ENCODE measurements around the gene MAD2L2. TPM values are rescaled to one million over a fixed set of nuclear protein-coding genes. Genes with fewer than 3 reads are reported as not detected.

MAD2L2 gene
- total and polyA plus RNA-seq, 5 donors from 2014 or later, result 28.7 to 75.3 (median 53.7) TPM

- no peaks in the 10 kb centered on the region for H3K9me3 ChIP-seq (ENCODE audit: control insufficient read depth in 2 of 2, low read length in 2 of 2)
- Mint-ChIP-seq H3K4me1 (peaks cover 0 to 49% (median 24%) of the 10 kb centered on the region in 4 donors), H3K27ac (peak overlapping the region in 1 of 3 donors; percentile 25), H3K27me3 (peaks cover 9% of the 10 kb centered on the region), H3K9me3 (no peaks in the 10 kb centered on the region), H3K4me3 (peak overlapping the region; percentile 52 to 83 (median 80)), H3K36me3 (peaks cover 3% of the 10 kb centered on the region)
- H3K36me3 ChIP-seq (ENCODE audit: control insufficient read depth, insufficient read depth, low read length), result peaks cover 9% of the 10 kb centered on the region
- DNase-seq (no peak), ATAC-seq (ENCODE audit: low read depth in 2 of 2) (no peak)
- peaks cover 37% of the 10 kb centered on the region for H3K4me1 ChIP-seq (ENCODE audit: control insufficient read depth, insufficient read depth, low read length, poor library complexity, severe bottlenecking)
- peak overlapping the region; percentile 41 for H3K27ac ChIP-seq (ENCODE audit: insufficient read depth, low read length, poor library complexity, severe bottlenecking)
- no peak overlapping the region for H3K4me3 ChIP-seq (ENCODE audit: low read depth, low read length)
- no peaks in the 10 kb centered on the region for H3K27me3 ChIP-seq (ENCODE audit: control insufficient read depth, insufficient read depth, low read length)
Measured at GRCh38 chr1:11653861-11654136, 27.1 kb downstream of the MAD2L2 start.

GRCh38 chr1:11653101-11653860, 27.7 kb downstream of the MAD2L2 start:
- ATAC-seq (ENCODE audit: low read depth in 2 of 2), result no peak
- Histone ChIP-seq H3K36me3 (ENCODE audit: control insufficient read depth, insufficient read depth, low read length) (peaks cover 8% of the 10 kb centered on the region), H3K4me1 (ENCODE audit: control insufficient read depth, insufficient read depth, low read length, poor library complexity, severe bottlenecking) (peaks cover 37% of the 10 kb centered on the region), H3K9me3 (ENCODE audit: control insufficient read depth in 2 of 2, low read length in 2 of 2) (no peaks in the 10 kb centered on the region), H3K4me3 (ENCODE audit: low read depth, low read length) (no peak overlapping the region), H3K27ac (ENCODE audit: insufficient read depth, low read length, poor library complexity, severe bottlenecking) (peak overlapping the region; percentile 41), H3K27me3 (ENCODE audit: control insufficient read depth, insufficient read depth, low read length) (no peaks in the 10 kb centered on the region)
- no peaks in the 10 kb centered on the region for H3K9me3 Mint-ChIP-seq
- H3K27ac Mint-ChIP-seq, result peak overlapping the region in 1 of 3 donors; percentile 20
- peaks cover 0 to 52% (median 24%) of the 10 kb centered on the region in 4 donors for H3K4me1 Mint-ChIP-seq
- H3K27me3 Mint-ChIP-seq, result peaks cover 9% of the 10 kb centered on the region
- peaks cover 3% of the 10 kb centered on the region for H3K36me3 Mint-ChIP-seq
- DNase-seq, result no peak
- peak overlapping the region; percentile 78 to 92 (median 84) for H3K4me3 Mint-ChIP-seq

GRCh38 chr1:11652203-11652780, 28.7 kb downstream of the MAD2L2 start:
- Mint-ChIP-seq H3K27ac (peak overlapping the region in 2 of 3 donors; percentile 33 to 85), H3K36me3 (no peaks in the 10 kb centered on the region), H3K4me1 (peaks cover 0 to 52% (median 24%) of the 10 kb centered on the region in 4 donors), H3K4me3 (peak overlapping the region; percentile 41 to 92 (median 74)), H3K27me3 (peaks cover 9% of the 10 kb centered on the region), H3K9me3 (no peaks in the 10 kb centered on the region)
- DNase-seq (no peak), ATAC-seq (ENCODE audit: low read depth in 2 of 2) (no peak)
- H3K4me1 ChIP-seq (ENCODE audit: control insufficient read depth, insufficient read depth, low read length, poor library complexity, severe bottlenecking), result peaks cover 37% of the 10 kb centered on the region
- no peaks in the 10 kb centered on the region for H3K9me3 ChIP-seq (ENCODE audit: control insufficient read depth in 2 of 2, low read length in 2 of 2)
- no peak overlapping the region for H3K4me3 ChIP-seq (ENCODE audit: low read depth, low read length)
- peaks cover 7% of the 10 kb centered on the region for H3K36me3 ChIP-seq (ENCODE audit: control insufficient read depth, insufficient read depth, low read length)
- no peaks in the 10 kb centered on the region for H3K27me3 ChIP-seq (ENCODE audit: control insufficient read depth, insufficient read depth, low read length)
- no peak overlapping the region for H3K27ac ChIP-seq (ENCODE audit: insufficient read depth, low read length, poor library complexity, severe bottlenecking)

GRCh38 chr1:11651017-11651416, 29.9 kb downstream of the MAD2L2 start:
- Histone ChIP-seq H3K9me3 (ENCODE audit: control insufficient read depth in 2 of 2, low read length in 2 of 2) (no peaks in the 10 kb centered on the region), H3K4me1 (ENCODE audit: control insufficient read depth, insufficient read depth, low read length, poor library complexity, severe bottlenecking) (peaks cover 36% of the 10 kb centered on the region), H3K27ac (ENCODE audit: insufficient read depth, low read length, poor library complexity, severe bottlenecking) (no peak overlapping the region), H3K4me3 (ENCODE audit: low read depth, low read length) (no peak overlapping the region), H3K27me3 (ENCODE audit: control insufficient read depth, insufficient read depth, low read length) (no peaks in the 10 kb centered on the region), H3K36me3 (ENCODE audit: control insufficient read depth, insufficient read depth, low read length) (no peaks in the 10 kb centered on the region)
- no peaks in the 10 kb centered on the region for H3K9me3 Mint-ChIP-seq
- peak overlapping the region; percentile 73 to 89 (median 80) for H3K4me3 Mint-ChIP-seq
- H3K27me3 Mint-ChIP-seq, result peaks cover 9% of the 10 kb centered on the region
- H3K4me1 Mint-ChIP-seq, result peaks cover 0 to 49% (median 23%) of the 10 kb centered on the region in 4 donors
- ATAC-seq (ENCODE audit: low read depth in 2 of 2) (no peak), DNase-seq (no peak)
- peak overlapping the region in 2 of 3 donors; percentile 67 to 78 for H3K27ac Mint-ChIP-seq
- no peaks in the 10 kb centered on the region for H3K36me3 Mint-ChIP-seq

GRCh38 chr1:11650331-11650991, 30.5 kb downstream of the MAD2L2 start:
- peak; percentile 62 to 69 for ATAC-seq (ENCODE audit: low read depth in 2 of 2)

GRCh38 chr1:11649624-11650330, 31.2 kb downstream of the MAD2L2 start:
- Histone ChIP-seq H3K9me3 (ENCODE audit: control insufficient read depth in 2 of 2, low read length in 2 of 2) (no peaks in the 10 kb centered on the region), H3K4me1 (ENCODE audit: control insufficient read depth, insufficient read depth, low read length, poor library complexity, severe bottlenecking) (peaks cover 25% of the 10 kb centered on the region), H3K27me3 (ENCODE audit: control insufficient read depth, insufficient read depth, low read length) (no peaks in the 10 kb centered on the region), H3K4me3 (ENCODE audit: low read depth, low read length) (no peak overlapping the region), H3K36me3 (ENCODE audit: control insufficient read depth, insufficient read depth, low read length) (no peaks in the 10 kb centered on the region), H3K27ac (ENCODE audit: insufficient read depth, low read length, poor library complexity, severe bottlenecking) (no peak overlapping the region)
- no peaks in the 10 kb centered on the region for H3K9me3 Mint-ChIP-seq
- peaks cover 0 to 41% (median 17%) of the 10 kb centered on the region in 4 donors for H3K4me1 Mint-ChIP-seq
- peak overlapping the region in 3 of 4 donors; percentile 72 to 83 (median 73) for H3K4me3 Mint-ChIP-seq
- DNase-seq (no peak), ATAC-seq (ENCODE audit: low read depth in 2 of 2) (no peak)
- peak overlapping the region in 2 of 3 donors; percentile 38 to 78 for H3K27ac Mint-ChIP-seq
- peaks cover 9% of the 10 kb centered on the region for H3K27me3 Mint-ChIP-seq
- no peaks in the 10 kb centered on the region for H3K36me3 Mint-ChIP-seq

More at GRCh38 chr1:11650331-11650991, 30.5 kb downstream of the MAD2L2 start:
- Mint-ChIP-seq H3K27me3 (peaks cover 9% of the 10 kb centered on the region), H3K27ac (peak overlapping the region in 2 of 3 donors; percentile 67 to 78), H3K9me3 (no peaks in the 10 kb centered on the region), H3K4me1 (peaks cover 0 to 44% (median 19%) of the 10 kb centered on the region in 4 donors), H3K4me3 (peak overlapping the region; percentile 73 to 89 (median 80)), H3K36me3 (no peaks in the 10 kb centered on the region)
- peaks cover 30% of the 10 kb centered on the region for H3K4me1 ChIP-seq (ENCODE audit: control insufficient read depth, insufficient read depth, low read length, poor library complexity, severe bottlenecking)
- no peaks in the 10 kb centered on the region for H3K27me3 ChIP-seq (ENCODE audit: control insufficient read depth, insufficient read depth, low read length)
- no peak overlapping the region for H3K27ac ChIP-seq (ENCODE audit: insufficient read depth, low read length, poor library complexity, severe bottlenecking)
- H3K9me3 ChIP-seq (ENCODE audit: control insufficient read depth in 2 of 2, low read length in 2 of 2), result no peaks in the 10 kb centered on the region
- H3K36me3 ChIP-seq (ENCODE audit: control insufficient read depth, insufficient read depth, low read length), result no peaks in the 10 kb centered on the region
- DNase-seq, result peak; percentile 61 to 86 (median 76)
- H3K4me3 ChIP-seq (ENCODE audit: low read depth, low read length), result no peak overlapping the region

GRCh38 chr1:11649237-11649623, 31.7 kb downstream of the MAD2L2 start:
- H3K4me3 ChIP-seq (ENCODE audit: low read depth, low read length), result no peak overlapping the region
- Mint-ChIP-seq H3K9me3 (no peaks in the 10 kb centered on the region), H3K4me1 (peaks cover 0 to 41% (median 17%) of the 10 kb centered on the region in 4 donors), H3K27me3 (peaks cover 9% of the 10 kb centered on the region), H3K27ac (peak overlapping the region in 1 of 3 donors; percentile 78), H3K4me3 (peak overlapping the region in 2 of 4 donors; percentile 65 to 72), H3K36me3 (no peaks in the 10 kb centered on the region)
- no peak for ATAC-seq (ENCODE audit: low read depth in 2 of 2)
- no peak overlapping the region for H3K27ac ChIP-seq (ENCODE audit: insufficient read depth, low read length, poor library complexity, severe bottlenecking)
- no peaks in the 10 kb centered on the region for H3K27me3 ChIP-seq (ENCODE audit: control insufficient read depth, insufficient read depth, low read length)
- H3K36me3 ChIP-seq (ENCODE audit: control insufficient read depth, insufficient read depth, low read length), result no peaks in the 10 kb centered on the region
- peaks cover 25% of the 10 kb centered on the region for H3K4me1 ChIP-seq (ENCODE audit: control insufficient read depth, insufficient read depth, low read length, poor library complexity, severe bottlenecking)
- no peak for DNase-seq
- H3K9me3 ChIP-seq (ENCODE audit: control insufficient read depth in 2 of 2, low read length in 2 of 2), result no peaks in the 10 kb centered on the region

Data from CD4-positive, CD25-positive, alpha-beta regulatory T cell (primary cell).